Measurements from ENCODE around the gene IQSEC1. TPM values are rescaled to one million over a fixed set of nuclear protein-coding genes. Genes with fewer than 3 reads are reported as not detected.

The IQSEC1 gene
- total RNA-seq, 3 donors from 2014 or later: 26.9 to 45.4 (median 26.9) TPM

DNA sequence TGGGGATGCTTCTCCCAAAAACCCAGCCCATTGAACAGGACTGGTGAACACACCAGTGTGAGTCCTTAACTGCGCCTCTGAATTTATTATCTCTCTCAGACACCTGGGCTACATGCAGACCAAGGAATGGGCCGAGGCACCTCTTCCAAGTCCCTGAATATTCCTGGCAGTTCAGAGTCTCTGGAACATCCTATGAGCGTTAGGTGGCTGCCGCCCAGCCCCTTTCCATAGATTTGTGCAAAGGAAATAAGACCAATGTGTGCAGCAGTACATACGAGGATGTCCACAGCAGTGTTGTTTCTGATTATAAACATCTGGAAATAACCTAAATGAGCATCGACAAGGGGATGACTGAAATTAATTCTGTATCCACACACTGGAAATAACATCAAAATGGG lies 127.0 kb downstream of the IQSEC1 start:
- TF ChIP-seq, protein P1, sequence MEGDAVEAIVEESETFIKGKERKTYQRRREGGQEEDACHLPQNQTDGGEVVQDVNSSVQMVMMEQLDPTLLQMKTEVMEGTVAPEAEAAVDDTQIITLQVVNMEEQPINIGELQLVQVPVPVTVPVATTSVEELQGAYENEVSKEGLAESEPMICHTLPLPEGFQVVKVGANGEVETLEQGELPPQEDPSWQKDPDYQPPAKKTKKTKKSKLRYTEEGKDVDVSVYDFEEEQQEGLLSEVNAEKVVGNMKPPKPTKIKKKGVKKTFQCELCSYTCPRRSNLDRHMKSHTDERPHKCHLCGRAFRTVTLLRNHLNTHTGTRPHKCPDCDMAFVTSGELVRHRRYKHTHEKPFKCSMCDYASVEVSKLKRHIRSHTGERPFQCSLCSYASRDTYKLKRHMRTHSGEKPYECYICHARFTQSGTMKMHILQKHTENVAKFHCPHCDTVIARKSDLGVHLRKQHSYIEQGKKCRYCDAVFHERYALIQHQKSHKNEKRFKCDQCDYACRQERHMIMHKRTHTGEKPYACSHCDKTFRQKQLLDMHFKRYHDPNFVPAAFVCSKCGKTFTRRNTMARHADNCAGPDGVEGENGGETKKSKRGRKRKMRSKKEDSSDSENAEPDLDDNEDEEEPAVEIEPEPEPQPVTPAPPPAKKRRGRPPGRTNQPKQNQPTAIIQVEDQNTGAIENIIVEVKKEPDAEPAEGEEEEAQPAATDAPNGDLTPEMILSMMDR (IDR thresholded peaks at IDR 0.05): no peak
- TF ChIP-seq POLR2AphosphoS5 (IDR thresholded peaks at IDR 0.05): no peak
- TF ChIP-seq POLR2A (IDR thresholded peaks at IDR 0.05): no peak
- DNase-seq (ENCODE audit: low spot score in 2 of 2): no peak
- intact Hi-C loops (cut with DNase I; ENCODE audit: low total_unique reads): no loop called here
- no peaks in the 10 kb centered on the region for H3K27me3 ChIP-seq
- H3K9me3 ChIP-seq: no peaks in the 10 kb centered on the region
- peaks cover 11 to 25% of the 10 kb centered on the region in 2 donors for H3K4me1 ChIP-seq
- H3K36me3 ChIP-seq: no peaks in the 10 kb centered on the region
- H3K27ac ChIP-seq: no peak overlapping the region
- no peak overlapping the region for H3K4me3 ChIP-seq

DNA sequence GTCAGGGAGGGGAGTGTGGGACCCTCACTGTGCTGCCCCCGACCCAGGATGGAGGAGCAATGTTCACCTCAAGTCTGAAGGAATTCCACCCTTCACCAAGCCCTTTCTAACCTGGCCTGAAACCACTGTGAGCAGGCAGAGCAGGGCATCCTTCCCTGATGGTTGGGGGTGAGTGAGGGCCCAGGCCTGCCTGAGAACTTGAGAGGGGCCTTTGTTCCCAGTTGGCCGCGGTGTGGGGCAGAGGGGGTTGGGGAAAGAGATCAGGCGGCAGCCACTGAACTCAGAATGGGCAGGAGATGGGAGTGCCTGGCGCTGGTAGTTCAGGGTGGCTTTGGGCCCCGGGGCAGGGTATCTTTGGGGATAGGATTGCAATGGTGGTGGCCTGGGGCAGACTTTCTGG lies 128.4 kb downstream of the IQSEC1 start:
- H3K4me3 ChIP-seq: no peak overlapping the region
- H3K27ac ChIP-seq: peak overlapping the region in 1 of 2 donors; percentile 25
- no peaks in the 10 kb centered on the region for H3K9me3 ChIP-seq
- H3K4me1 ChIP-seq: peaks cover 11 to 25% of the 10 kb centered on the region in 2 donors
- no peak for DNase-seq (ENCODE audit: low spot score in 2 of 2)
- H3K36me3 ChIP-seq: no peaks in the 10 kb centered on the region
- H3K27me3 ChIP-seq: no peaks in the 10 kb centered on the region
- TF ChIP-seq, protein P1 (IDR thresholded peaks at IDR 0.05): no peak
- no peak for TF ChIP-seq POLR2AphosphoS5 (IDR thresholded peaks at IDR 0.05)
- no peak for TF ChIP-seq POLR2A (IDR thresholded peaks at IDR 0.05)
- intact Hi-C loops (cut with DNase I; ENCODE audit: low total_unique reads): no loop called here

DNA sequence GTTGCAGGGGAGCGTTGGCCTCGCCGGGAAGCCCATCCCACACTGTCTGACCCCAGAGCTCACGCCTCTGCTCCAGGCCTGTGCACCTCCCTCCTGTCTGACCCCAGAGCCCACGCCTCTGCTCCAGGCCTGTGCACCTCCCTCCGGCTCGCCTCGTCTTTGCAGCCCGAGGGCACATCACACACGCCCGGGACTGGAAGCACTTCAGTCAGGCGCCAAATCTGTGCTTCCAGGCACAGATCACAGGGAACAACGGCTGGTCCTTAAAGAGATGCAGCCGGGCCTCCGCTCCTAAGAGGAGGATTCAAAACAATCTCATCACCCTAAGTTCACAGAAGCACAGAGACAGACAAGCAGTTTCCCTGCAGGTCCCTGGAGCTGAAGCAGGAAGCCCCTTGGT lies 128.8 kb downstream of the IQSEC1 start:
- Histone ChIP-seq H3K4me1 (peaks cover 11 to 25% of the 10 kb centered on the region in 2 donors), H3K36me3 (no peaks in the 10 kb centered on the region), H3K9me3 (no peaks in the 10 kb centered on the region), H3K27me3 (no peaks in the 10 kb centered on the region), H3K4me3 (no peak overlapping the region), H3K27ac (no peak overlapping the region)
- no peak for TF ChIP-seq POLR2A (IDR thresholded peaks at IDR 0.05)
- TF ChIP-seq POLR2AphosphoS5 (IDR thresholded peaks at IDR 0.05): no peak
- TF ChIP-seq, protein P1 (IDR thresholded peaks at IDR 0.05): no peak
- no peak for DNase-seq (ENCODE audit: low spot score in 2 of 2)
- intact Hi-C loops (cut with DNase I; ENCODE audit: low total_unique reads): no loop called here

DNA sequence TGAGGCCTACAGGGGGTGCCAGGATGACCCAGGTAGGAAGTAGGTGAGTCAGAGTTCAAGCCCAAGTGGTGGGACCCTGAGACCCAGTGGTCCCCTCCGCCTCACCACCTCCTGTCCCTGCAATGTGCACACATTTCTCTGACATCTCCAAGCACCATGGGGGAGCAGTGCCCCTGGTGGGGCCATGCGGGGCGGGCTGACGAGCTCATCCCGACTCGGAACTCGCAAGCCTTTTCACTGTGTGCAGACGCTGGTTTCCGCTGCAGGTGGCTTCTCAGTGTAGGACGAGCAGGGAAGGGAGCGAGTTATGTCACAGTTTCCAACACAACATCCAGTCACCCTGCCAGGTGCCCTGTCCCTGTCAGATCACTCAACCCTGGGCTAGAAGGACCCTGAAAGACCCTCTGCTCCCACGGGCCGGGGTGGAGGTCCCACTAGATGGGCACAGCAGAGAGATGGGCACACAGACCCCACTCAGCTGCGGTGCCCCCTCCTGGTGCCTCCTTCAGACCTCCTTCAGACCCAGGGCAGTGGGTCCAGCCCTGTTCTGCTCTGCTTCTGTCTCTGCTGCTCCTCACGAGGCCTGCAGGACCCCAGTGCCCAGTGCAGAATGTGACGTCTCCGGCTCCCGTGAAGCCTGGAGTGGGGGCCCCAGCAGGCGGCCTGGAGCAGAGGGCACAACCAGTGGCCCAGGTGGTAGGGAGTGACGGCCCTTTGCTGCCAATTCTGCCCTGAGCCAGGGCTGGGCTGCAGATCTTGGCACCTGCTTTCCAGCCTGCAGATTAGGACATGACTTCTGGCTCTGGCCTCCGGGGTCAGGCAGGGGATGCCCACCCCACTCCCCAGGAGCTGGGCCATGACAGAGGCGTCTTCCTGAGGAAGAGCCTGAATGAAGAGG lies 129.9 kb downstream of the IQSEC1 start:
- no peak for DNase-seq (ENCODE audit: low spot score in 2 of 2)
- H3K27me3 ChIP-seq: no peaks in the 10 kb centered on the region
- H3K27ac ChIP-seq: no peak overlapping the region
- intact Hi-C loops (cut with DNase I; ENCODE audit: low total_unique reads): no loop called here
- TF ChIP-seq POLR2A (IDR thresholded peaks at IDR 0.05) (no peak), POLR2AphosphoS5 (IDR thresholded peaks at IDR 0.05) (no peak)
- TF ChIP-seq, protein P1 (IDR thresholded peaks at IDR 0.05): no peak
- H3K4me3 ChIP-seq: no peak overlapping the region
- H3K9me3 ChIP-seq: no peaks in the 10 kb centered on the region
- peaks cover 11 to 18% of the 10 kb centered on the region in 2 donors for H3K4me1 ChIP-seq
- H3K36me3 ChIP-seq: no peaks in the 10 kb centered on the region

DNA sequence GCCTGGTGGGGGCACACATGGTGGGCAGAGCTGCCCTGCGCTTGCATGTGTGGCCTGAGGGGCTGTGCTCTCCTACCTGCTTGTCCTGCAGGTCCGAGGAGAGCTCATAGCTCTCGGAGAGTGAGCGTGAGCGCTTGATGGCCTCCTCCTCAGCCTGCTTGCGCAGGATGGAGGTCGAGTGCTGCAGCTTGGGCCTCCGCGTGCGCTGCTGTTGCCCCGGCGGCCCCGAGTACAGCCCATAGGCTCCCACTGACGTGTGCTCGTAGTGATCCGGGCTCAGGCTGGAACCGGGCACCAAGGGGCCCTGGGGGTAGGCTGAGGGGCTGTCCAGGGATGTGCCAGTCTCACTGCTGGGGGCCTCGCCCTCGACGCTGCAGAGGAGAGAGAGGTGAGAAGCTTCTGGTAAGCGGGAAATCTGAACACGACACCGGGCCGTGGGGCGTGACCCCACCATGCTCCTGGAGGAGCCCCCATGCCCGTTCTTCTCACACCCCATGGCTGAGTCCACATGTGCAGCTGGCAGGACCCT lies 131.7 kb downstream of the IQSEC1 start:
- Histone ChIP-seq H3K36me3 (no peaks in the 10 kb centered on the region), H3K27ac (no peak overlapping the region)
- intact Hi-C loops (cut with DNase I; ENCODE audit: low total_unique reads): no loop called here

More for the DNA sequence above, 131.7 kb downstream of the IQSEC1 start:
- H3K27me3 ChIP-seq: no peaks in the 10 kb centered on the region
- peaks cover 6 to 8% of the 10 kb centered on the region in 2 donors for H3K4me1 ChIP-seq
- no peaks in the 10 kb centered on the region for H3K9me3 ChIP-seq
- TF ChIP-seq POLR2AphosphoS5 (IDR thresholded peaks at IDR 0.05) (no peak), POLR2A (IDR thresholded peaks at IDR 0.05) (no peak)
- TF ChIP-seq, protein P1 (IDR thresholded peaks at IDR 0.05): no peak
- H3K4me3 ChIP-seq: no peak overlapping the region
- no peak for DNase-seq (ENCODE audit: low spot score in 2 of 2)

Data from breast epithelium (tissue), 4 donors.